SK-MEL-5 (cell line): ENCODE data around the gene ATRAID. TPM values are rescaled to one million over a fixed set of nuclear protein-coding genes. Genes with fewer than 3 reads are reported as not detected.
A peak's percentile ranks its signal among the peaks of the same experiment; 100 is the strongest.

Source experiments
- DNase-seq: peaks from one replicate; pipeline ENCODE4 v3.0.0-alpha.2; 2016; ENCODE audit warnings: low read depth, low spot score
- in situ Hi-C: cut with HindIII; loops from 2 replicates; pipeline ENCODE4 v1.10.0; 2016; ENCODE audit warnings: low sequenced_read_pairs, high pct_unique_total_duplicates, low pct_unique_long_range_greater_than_20kb
- total RNA-seq: library from RNA; depleted of rRNA; stranded (reverse); fragments of >200 nt; shearing (Covaris generic); gene quantifications from 2 replicates; pipeline ENCODE4 v1.2.3, GENCODE V29; 2014

Gene ATRAID
- total RNA-seq, 1 experiment from 2014 or later, result 372 TPM

GRCh38 chr2:27240406-27240805, 28.6 kb downstream of the ATRAID start:
- no peak for DNase-seq
- in situ Hi-C loops, result no loop called here

GRCh38 chr2:27241761-27242613, 30.1 kb downstream of the ATRAID start:
- DNase-seq, result no peak
- in situ Hi-C loops, result no loop called here

- in situ Hi-C loops, result no loop called here
- DNase-seq, result no peak
Observed at GRCh38 chr2:27242614-27242951, 30.7 kb downstream of the ATRAID start.

GRCh38 chr2:27243391-27244130, 31.7 kb downstream of the ATRAID start:
- in situ Hi-C loops, result no loop called here
- DNase-seq, result no peak

GRCh38 chr2:27245116-27245515, 33.3 kb downstream of the ATRAID start:
- DNase-seq, result no peak

GRCh38 chr2:27245626-27246025, 33.8 kb downstream of the ATRAID start:
- in situ Hi-C loops, result no loop called here
- no peak for DNase-seq

More at GRCh38 chr2:27245116-27245515, 33.3 kb downstream of the ATRAID start:
- in situ Hi-C loops, result no loop called here

- in situ Hi-C loops, result no loop called here
- no peak for DNase-seq
Observed at GRCh38 chr2:27247893-27248292, 36.1 kb downstream of the ATRAID start.

GRCh38 chr2:27249159-27249890, 37.5 kb downstream of the ATRAID start:
- DNase-seq, result no peak
- in situ Hi-C loops, result no loop called here

- in situ Hi-C loops, result no loop called here
- peak; percentile 73 for DNase-seq
Observed at GRCh38 chr2:27249891-27250651, 38.2 kb downstream of the ATRAID start.

GRCh38 chr2:27250652-27251379, 39.0 kb downstream of the ATRAID start:
- no peak for DNase-seq
- in situ Hi-C loops, result no loop called here

- in situ Hi-C loops, result no loop called here
- DNase-seq, result no peak
Observed at GRCh38 chr2:27251766-27252165, 39.9 kb downstream of the ATRAID start.

GRCh38 chr2:27255187-27255586, 43.3 kb downstream of the ATRAID start:
- in situ Hi-C loops, result no loop called here
- DNase-seq, result no peak

GRCh38 chr2:27255660-27256059, 43.8 kb downstream of the ATRAID start:
- no peak for DNase-seq
- in situ Hi-C loops, result no loop called here

- no peak for DNase-seq
- in situ Hi-C loops, result no loop called here
Observed at GRCh38 chr2:27256855-27257454, 45.1 kb downstream of the ATRAID start.

- in situ Hi-C loops, result no loop called here
- no peak for DNase-seq
Observed at GRCh38 chr2:27258051-27258450, 46.2 kb downstream of the ATRAID start.

- no peak for DNase-seq
- in situ Hi-C loops, result no loop called here
Observed at GRCh38 chr2:27261241-27261925, 49.5 kb downstream of the ATRAID start.
